Measurements from ENCODE around the gene CACNA2D2.

GRCh38 chr3:50503504-50504342 lies at the start of gene CACNA2D2:
- TF ChIP-seq CTCF (IDR thresholded peaks at IDR 0.05) (no peak), SIN3A (IDR thresholded peaks at IDR 0.05; ENCODE audit: borderline replicate concordance, insufficient read depth, low read depth, low read length) (no peak), POLR2AphosphoS5 (IDR thresholded peaks at IDR 0.05; ENCODE audit: low read depth, low read length) (no peak), TCF7L2 (IDR thresholded peaks at IDR 0.05; ENCODE audit: low read depth, low read length) (no peak)
